SK-N-MC (cell line): Measurements from ENCODE around the gene RAN.

Experiments used
- EZH2 ChIP-seq: fragments of 200-600 bp; sonication (generic); IDR thresholded peaks from one replicate; pipeline ENCODE4 v1.6.1; 2017; ENCODE audit warnings: antibody characterized with exemption
- POLR2AphosphoS5 ChIP-seq: IDR thresholded peaks from 2 replicates; pipeline ENCODE4 v1.6.1; 2012; ENCODE audit warnings: mild to moderate bottlenecking, low read depth, low read length, borderline replicate concordance

DNA sequence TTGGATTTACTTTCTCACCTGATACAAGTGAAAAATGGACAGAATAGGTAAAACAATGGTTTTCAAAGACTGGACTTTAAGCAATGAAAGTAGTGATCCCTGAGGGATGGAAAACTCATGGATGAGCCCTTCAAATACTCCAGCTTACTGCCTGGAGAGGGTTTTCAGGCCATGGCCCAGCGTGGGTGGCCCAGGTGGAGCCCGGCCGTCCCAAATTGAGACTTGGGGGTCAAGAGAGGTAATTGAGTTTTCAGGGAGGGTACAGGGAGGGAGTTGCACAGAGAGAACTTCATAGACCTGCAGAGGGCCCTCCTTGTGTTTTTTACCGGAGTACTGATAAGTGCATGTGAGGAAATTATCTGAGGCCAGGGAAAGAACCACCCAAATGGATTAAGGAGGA, 37.2 kb downstream of the RAN start:
- no peak for TF ChIP-seq POLR2AphosphoS5
- TF ChIP-seq EZH2, result no peak
